ENCODE data around the gene TTC28.

DNA sequence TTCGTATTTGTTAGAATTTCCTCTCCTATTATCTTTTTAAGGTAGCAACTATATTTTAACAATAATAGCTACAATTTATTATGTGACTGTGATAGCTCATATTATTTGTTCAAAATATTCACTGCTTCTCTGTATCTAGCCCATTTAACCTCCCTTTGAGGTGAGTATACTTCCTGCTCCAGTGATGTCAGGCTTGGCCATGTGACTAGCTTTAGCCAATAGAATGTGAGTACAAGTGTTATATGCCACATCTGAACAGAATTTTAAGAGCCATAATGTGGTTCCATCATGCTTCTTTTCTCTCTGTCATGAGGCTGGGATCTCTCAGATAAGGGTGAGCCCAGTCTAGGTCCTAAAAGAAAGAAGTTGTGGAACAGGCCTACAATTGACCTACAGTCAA, 217.6 kb downstream of the TTC28 start:
- TF ChIP-seq, protein P1, sequence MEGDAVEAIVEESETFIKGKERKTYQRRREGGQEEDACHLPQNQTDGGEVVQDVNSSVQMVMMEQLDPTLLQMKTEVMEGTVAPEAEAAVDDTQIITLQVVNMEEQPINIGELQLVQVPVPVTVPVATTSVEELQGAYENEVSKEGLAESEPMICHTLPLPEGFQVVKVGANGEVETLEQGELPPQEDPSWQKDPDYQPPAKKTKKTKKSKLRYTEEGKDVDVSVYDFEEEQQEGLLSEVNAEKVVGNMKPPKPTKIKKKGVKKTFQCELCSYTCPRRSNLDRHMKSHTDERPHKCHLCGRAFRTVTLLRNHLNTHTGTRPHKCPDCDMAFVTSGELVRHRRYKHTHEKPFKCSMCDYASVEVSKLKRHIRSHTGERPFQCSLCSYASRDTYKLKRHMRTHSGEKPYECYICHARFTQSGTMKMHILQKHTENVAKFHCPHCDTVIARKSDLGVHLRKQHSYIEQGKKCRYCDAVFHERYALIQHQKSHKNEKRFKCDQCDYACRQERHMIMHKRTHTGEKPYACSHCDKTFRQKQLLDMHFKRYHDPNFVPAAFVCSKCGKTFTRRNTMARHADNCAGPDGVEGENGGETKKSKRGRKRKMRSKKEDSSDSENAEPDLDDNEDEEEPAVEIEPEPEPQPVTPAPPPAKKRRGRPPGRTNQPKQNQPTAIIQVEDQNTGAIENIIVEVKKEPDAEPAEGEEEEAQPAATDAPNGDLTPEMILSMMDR (IDR thresholded peaks at IDR 0.05): no peak
- no peak for TF ChIP-seq POLR2A (IDR thresholded peaks at IDR 0.05)

Measured in uterus (tissue), 2 donors.